ENCODE results near the gene PCED1B.
"Not testable (repeated sequence)": the region's sequence is repeated elsewhere in the genome, so short reads cannot be mapped to it uniquely, and the experiment has no call there.

The PCED1B gene

DNA sequence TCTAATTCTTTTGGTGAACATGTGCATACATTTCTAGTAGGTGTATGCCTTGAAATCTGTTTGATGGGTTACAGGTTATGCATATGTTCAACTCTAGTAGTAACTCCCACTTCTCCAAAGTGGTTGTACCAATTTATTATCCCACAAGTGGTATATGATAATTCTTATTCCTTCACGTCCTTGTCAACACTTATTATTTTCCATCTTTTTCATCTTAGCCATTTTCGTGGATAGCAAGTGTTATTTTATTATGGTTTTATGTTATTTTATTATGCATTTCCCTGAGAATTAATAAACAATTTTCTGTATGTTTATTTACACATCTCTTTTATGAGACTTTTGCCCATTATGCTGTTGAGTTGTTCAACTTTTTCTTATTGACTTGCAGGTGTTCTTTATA lies 11.6 kb downstream of the PCED1B start:
- no peak for DNase-seq (ENCODE audit: low spot score)

DNA sequence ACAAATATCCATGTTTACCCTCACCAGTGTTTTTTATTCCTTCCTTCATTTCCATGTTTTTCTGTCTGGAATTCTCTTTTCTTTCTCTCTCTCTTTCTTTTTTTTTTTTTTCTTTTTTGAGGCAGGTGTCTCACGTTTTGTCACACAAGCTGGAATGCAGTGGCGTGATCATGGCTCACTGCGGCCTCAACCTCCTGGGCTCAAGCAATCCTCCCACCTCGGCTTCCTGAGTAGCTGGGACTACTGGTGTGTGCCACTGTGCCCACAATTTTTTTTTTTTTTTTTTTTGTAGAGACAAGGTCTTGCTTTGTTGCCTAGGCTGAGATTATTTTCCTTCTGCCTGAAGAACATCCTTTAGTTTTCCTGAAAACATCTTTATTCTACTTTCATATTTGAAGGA lies 15.4 kb downstream of the PCED1B start:
- no peak for DNase-seq (ENCODE audit: low spot score)

DNA sequence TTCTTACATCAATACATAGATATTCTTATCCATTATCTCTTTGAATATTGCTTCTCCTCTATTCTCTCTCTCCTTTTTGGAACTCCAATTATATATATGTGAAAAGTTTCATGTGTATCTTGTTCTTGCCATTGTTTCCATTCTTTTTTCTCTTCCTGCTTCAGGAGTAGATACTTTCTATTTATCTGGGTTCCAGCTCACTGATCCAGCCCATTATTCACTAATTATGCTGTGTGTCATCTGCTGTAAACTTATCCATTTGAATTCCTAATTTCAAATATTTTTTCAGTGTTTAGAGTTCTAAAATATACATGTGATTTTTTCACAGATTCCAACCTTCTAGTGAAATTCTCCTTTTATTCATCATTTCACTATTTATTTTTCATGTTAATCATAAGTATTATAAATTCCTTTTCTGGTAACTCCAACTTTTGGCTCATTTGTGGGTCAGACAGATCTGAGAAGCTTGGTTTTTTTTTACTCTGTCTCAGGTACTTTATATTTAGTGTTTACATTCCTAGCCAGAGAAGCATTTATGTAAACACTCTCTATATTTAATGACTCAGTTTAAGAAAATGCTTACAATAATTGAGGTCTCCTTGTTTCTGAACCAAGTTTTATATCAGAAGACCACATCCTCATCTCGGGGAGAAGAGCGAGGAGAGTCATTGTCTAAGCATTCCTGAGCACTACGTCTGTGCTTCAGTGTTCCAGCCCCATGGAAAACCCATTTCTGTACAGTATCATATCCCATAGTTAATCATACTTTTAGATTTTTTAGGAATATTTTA lies 16.2 kb downstream of the PCED1B start:
- no peak for DNase-seq (ENCODE audit: low spot score)

DNA sequence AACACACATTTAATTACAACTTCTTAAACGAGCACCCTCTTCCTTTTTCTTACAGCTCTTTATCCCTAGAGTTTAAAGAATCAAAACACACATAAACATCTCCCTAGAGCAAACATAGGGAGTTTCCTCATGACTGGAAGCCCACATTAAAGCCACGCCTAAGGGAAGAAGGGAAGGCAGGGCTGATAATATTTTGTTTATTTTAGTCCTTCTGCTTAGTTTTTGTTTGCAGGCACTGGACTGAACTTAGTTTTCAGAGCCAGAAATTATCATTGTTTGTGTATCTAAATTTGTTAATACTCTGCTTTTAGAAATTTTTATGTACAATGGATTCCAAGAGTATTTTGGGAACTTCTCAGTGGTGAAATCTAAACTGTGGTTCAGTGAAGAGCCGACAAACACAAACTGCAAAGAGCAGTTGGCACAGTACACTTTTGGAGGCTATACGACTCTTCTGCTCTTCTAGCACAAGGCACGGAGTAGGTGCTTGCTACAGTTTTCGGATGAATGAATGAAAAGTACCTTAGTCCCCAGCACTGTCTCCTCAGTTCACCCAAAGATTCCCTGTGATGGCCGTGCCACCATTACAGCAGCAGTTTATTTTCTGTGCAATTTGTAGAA lies 18.0 kb downstream of the PCED1B start:
- DNase-seq (ENCODE audit: low spot score), result no peak

DNA sequence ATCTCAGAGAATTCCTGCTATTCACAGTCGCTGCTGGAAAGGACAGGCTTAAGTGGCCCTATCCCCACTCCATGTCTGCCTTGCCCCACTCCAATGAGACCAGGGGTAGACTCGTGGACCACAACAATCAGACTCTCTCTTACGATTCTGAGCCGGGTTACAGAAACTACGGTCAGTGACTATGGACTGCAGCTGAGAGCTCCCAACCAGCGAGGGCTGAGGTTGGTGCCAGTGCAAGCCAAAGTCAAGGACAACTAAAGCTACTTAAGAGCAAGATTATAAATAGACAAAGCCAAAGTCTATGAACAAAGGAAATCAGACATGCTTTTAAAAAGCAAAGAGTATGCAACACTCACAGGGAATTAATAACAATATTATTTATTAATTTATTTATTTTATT lies 18.7 kb downstream of the PCED1B start:
- DNase-seq (ENCODE audit: low spot score), result no peak

DNA sequence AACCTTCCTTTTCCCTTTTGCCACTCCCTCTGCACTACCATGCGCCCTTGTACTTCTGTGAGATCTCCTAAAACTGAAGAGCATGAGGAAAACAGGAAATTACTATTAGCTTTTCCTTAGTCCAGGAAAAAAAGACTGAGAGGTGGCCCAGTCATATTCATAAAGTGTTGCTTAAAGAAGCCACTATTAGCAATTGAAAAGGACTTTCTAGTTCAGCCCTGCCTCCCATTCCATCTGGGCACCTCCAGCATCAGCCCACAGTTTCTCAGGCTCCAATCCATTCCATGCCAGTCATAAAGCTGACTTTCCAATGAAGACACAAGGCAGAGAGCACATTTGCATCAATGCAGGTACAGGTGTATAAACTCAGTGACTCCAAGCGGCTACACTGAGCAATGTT lies 20.2 kb downstream of the PCED1B start:
- DNase-seq (ENCODE audit: low spot score), result no peak

DNA sequence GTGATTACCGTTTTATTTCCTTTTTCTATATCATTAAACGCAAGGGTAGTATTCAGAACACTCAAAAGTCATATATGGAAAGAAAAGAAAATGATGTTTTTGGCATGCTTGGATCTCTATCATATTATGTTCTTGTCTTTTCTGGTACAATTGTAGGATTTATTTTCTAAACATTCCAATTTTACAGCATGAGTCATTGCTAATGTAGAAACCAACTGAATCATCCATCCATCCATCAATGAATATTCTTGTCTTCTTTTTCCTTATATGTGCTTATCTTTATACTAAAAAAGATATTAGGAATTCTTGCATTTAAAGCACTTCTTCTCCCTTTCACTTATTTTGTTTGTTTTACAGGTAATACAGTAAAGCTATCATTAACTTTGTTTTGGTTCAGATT lies 20.7 kb downstream of the PCED1B start:
- DNase-seq (ENCODE audit: low spot score), result no peak

DNA sequence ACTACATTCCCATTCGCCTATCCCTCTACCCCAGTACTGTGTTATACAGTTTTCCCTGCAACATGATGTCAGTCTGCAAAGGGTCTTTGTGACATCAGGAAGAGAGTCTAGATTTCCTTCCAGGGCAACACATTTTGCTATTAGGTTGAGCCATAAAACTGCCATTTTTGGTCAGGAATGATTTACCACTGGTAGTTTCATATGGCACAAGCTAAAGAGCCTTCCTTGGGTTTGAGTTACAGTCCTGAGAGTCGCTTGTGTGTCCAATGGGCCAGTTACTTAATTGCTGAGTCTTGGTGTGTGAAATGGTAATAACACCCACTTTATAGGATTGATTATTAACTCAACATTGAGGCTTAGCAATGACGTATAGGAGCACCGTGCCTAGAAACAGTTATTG lies 23.0 kb downstream of the PCED1B start:
- no peak for DNase-seq (ENCODE audit: low spot score)

DNA sequence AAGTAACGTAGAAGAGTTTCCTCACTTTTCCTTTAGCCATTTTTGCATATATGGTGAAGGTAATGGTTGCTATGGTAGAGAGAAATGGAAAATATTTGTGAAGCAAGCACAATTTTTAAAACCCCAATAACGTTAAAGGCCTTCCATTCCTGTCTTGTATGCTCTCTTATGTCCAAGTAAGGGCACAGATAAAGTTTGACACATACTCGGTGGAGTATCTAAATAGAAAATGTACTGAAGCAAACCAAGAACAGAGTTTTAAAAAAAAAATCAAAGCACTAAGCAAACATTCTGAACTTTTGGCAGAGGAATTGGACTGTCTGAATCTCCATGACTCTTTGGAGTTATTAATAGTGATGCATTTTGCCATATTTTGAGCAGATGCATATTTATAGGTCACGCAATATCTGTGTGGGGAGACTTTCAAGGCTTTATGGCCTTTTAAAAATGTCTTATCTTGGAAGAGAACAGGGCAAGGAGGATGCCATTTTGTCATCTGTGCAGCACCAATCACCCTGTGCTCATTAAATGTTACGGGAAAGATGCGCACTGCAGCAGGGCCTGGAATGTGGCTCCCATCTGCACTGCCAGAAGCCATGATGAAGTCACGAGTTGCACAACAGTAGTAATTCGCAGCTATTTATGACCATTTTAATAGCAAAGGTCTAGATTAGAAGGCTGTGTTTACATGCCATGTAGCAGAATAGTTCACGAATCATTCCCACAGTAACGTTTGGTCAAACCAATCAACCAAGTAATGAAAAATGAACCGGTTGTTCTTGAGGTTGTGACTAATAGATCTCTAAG lies 23.6 kb downstream of the PCED1B start:
- no peak for DNase-seq (ENCODE audit: low spot score)

DNA sequence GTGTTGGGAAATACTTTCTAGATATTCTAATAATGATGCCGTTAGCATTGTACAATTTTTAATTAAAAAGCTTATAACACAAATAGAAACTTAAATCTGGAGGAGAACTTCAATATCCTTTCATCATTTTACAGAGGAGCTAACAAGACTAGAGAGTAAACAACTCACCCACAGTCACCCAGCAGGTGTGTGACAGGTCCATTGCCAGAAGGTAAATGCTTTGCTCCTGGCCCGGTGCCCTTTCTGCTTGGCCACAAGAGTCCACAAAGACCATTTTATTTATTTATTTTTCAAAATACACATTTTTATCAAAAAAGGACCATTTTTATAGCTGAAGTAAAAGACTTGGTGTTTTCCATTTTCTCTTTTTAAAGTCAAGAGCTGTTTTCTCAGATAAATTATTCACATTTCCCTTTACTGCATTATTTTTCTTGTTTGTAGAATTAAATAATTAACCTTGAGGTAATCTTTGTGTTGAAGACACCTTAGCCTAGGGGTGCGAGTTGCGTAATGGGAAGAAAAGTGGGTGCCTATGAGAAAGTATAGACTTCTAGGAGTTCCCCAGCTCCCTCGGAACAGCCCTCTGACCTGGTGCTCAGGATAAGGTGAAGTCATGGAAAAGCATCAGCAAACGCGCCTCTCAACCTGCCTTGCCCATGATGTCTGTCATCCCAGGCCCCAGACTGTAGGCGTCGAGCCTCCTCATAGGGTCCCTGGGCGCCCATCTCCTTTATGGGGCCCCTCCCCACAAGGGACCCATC lies 26.7 kb downstream of the PCED1B start:
- no peak for DNase-seq (ENCODE audit: low spot score)

DNA sequence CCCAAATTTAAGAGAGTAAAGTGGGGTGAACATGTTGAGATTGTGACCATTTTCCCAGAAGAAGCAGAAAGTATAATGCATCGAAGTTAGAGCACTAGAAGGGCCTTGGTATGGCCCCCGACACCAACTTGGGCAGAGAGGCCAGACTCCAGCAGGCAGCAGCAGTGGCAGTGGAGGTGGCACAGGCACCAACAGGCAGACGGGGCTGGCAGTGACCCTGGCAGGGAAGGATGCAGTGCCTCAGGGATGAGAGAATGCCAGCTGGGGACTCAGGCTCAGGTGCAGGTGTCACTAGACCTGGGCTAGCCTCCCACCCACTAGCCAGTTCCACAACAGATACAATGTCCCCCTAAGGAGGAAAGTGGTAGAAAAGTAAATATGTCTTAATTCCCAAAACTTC lies 28.0 kb downstream of the PCED1B start:
- DNase-seq (ENCODE audit: low spot score), result no peak

DNA sequence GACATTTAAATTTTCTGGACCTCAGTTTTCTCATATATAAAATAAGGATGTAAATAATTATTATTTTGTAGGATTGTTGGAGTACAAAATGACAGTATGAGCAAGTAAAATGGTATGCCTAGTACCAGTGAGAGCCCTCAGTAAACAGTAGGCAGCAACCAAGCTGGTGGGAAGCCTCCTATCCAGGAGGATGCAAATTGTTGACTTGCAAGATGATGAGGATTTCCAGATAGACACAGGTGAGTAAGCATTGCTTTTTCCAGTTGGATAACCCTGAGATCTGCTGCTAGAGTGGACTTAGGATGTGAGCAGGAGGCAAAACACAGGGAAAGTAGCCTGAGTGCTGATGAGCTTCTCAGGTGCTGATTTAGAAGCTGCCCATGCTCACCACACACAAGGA lies 28.5 kb downstream of the PCED1B start:
- DNase-seq (ENCODE audit: low spot score), result no peak

DNA sequence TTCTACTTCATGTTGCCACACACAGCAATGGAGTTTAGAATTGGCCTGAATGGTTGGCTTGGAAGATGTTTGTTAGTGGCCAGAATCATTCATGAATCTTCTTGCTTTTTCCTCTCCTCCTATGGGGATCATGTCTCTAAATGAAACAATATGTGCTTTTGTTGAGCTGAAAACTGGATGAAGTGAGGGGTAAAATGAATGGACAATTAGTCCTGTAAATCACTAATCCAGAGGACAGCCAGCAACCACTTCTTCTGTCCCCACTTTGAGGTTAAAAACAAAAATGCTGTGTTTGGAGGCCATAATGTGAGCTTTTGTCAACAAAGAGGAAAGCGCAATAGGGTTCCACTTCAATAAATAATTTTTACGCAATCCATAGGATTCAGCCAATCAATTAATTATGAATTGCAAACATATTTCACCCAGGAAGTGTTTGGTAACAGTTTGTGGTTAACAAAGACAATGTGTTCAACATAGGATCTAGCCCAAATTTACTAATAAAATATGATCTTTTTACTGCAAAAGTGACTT lies 30.7 kb downstream of the PCED1B start:
- no peak for DNase-seq (ENCODE audit: low spot score)

DNA sequence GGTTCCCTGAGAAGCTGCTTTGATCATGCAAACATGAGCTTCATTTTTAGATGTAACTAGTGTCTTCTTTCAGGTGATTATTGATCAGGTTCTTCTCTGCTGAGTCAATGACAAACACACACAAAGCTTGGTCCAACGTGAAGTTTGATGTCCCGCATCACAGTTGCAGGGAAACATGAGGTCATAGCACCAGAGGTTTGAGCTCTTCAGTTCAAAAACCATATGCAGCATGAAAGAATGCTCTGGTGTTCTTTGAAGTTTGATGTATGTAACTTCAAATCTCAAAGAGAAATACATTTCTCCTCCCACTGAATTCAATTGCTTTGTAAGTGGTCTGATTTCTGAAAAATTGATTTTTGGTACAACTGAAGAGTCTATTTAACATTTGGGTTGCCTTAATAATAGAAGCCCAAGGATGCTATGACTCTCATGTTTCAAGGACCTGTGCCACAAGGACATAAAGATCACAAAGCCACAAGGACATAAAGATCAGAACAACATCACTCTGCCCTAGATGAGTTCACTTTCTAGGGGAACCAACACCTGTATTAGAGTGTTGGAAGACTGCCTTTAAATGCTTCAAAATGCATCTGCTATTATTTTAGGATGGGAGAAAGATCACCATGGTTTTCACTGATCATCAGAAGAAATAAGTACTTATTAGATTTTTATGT lies 31.4 kb downstream of the PCED1B start:
- DNase-seq (ENCODE audit: low spot score), result no peak

DNA sequence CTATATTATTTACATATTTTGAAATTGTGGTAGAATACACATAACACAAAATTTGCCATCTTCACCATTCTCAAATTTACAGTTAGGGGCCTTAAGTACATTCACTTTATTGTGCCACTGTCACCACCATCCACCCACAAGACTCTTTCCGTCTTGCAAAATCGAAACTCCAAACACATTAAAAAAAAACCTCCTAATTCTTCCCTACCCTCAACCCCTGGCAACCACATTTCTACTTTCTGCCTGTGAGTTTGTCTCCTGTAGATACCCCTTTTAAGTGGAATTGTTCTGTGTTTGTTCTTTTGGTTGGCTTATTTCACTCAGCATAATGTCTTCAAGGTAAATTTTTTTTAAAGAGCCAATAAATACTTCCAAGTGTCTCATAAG lies 32.0 kb downstream of the PCED1B start:
- no peak for DNase-seq (ENCODE audit: low spot score)

DNA sequence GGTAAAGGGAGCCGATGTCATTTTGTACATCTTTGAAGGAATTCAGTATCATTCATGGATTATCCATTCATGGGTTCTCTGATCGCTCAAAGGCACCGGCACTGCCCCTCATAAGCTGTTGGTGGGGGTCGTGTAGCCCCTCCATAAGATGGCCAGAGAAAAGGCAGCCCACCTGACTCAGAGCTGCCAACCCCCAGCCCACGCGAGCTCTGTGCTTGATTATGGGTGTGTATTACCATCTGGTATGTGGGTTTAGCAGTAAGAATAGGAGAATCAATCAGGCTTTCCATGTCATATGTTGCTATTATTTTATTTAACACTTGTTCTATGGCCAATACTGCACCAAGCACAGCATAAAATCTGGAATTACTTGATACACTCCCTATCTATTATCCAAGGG lies 32.4 kb downstream of the PCED1B start:
- no peak for DNase-seq (ENCODE audit: low spot score)

DNA sequence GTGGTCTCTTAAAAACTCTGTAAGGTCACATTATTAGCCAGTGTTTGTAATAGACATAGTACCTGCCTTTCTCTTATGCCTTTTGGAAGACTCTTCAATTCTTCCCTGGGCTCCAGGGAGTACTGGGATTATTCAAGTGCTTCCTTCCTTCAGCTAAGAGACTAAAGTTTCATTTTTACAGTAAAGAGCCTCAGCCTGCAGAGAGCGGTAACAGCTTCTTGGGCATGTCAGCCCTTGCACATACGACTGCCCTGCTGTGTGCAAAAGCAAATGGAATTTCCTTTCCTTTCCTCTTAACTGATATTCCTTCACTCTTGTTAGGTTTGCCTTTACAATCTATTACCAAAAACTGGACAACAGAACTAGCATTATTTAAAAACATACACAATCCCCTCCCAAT lies 33.3 kb downstream of the PCED1B start:
- no peak for DNase-seq (ENCODE audit: low spot score)

DNA sequence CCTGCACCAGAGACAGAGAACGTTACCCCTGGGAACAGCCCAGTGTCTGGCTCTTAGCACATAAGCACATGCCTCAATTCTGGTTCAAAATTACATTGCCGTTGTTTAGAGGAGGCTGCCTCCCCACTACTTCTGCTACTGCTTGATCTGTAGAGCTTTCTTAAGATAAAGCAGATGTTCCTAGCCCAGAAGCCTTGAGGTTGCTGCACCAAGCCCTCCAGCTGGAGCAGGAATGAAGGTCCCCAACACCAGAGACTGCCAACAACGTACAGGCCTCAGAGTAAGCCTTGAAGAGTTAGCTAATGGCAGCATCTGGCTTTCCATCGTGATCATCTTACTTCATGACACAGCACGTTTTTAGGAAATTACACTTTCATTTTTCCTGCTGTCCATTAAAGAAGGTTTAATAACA lies 35.1 kb downstream of the PCED1B start:
- DNase-seq (ENCODE audit: low spot score), result no peak

DNA sequence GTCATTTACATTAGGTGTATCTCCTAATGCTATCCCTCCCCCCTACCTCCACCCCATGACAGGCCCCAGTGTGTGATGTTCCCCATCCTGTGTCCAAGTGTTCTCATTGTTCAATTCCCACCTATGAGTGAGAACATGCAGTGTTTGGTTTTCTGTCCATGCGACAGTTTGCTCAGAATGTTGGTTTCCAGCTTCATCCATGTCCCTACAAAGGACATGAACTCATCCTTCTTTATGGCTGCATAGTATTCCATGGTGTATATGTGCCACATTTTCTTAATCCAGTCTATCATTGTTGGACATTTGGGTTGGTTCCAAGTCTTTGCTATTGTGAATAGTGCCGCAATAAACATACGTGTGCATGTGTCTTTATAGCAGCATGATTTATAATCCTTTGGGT lies 37.9 kb downstream of the PCED1B start:
- not testable (repeated sequence) for DNase-seq (ENCODE audit: low spot score)

DNA sequence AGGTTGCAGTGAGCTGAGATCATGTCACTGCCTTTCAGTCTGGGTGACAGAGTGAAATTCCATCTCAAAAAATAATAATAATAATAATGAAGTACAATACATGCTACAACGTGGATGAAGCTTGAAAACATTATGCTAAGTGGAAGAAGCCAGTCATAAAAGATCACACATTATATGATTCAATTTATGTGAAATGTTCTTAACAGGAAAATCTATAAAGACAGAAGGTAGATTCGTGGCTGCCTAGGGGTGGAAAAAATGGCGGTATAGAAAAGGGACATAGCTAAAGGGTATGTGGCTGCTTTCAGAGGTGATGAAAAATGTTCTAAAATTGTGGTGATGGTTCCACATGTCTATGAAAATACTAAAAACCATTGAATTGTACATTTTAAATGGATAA lies 41.3 kb downstream of the PCED1B start:
- DNase-seq (ENCODE audit: low spot score), result no peak

DNA sequence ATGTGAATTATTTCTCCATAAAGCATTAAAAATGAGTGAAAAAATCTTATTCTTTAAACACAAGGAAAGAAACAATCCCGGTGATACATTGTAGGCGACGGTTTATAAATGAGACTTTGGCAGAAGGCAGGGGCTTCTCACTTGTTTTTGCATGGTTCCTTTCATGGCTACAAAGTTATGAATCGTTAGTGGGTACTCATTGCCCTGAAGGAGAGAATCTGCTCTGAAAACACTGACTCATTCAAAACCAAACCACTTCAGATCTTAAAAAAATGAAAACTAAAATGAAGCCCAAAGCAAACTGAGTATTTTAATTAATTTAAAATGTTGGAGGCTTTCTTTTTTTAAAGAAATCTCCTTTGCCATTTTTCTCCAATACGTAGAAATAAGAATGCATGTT lies 41.7 kb downstream of the PCED1B start:
- no peak for DNase-seq (ENCODE audit: low spot score)

DNA sequence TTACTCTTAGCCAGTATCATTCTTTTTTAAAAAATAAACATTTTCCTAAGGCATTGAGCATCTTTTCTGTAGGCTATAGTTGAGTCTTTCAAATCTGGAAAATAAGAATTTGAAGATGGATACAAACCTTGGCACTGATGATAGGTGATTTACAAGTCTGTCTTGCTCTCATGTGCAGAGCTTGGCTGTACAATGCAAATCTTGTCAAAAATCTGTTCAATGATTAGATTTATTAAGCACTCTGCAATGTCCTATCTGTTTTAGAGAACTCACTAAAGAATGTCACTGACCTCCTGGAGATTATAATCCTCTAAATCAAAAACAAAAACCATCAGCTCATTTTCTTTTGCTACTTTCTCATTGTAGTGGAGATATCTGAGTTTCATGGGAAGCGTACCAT lies 43.2 kb downstream of the PCED1B start:
- DNase-seq (ENCODE audit: low spot score), result no peak

Measured in iPS-NIHi11 (cell line).